Left cardiac atrium (tissue), 4 donors: ENCODE data around the gene PARD3B. TPM values are rescaled to one million over a fixed set of nuclear protein-coding genes. Genes with fewer than 3 reads are reported as not detected.
A peak's percentile ranks its signal among the peaks of the same experiment; 100 is the strongest.

Source experiments
- ATAC-seq, 2 donors: fragments of 200-7000 bp; cut with Tn5 transposase; one replicate each; pipeline ENCODE4 v1.9.1; 2020; ENCODE audit warnings: mild to moderate bottlenecking in 2 of 2, moderate library complexity in 2 of 2
- DNase-seq: peaks from one replicate; pipeline ENCODE4 v3.0.0-alpha.2; 2020
- intact Hi-C, 2 donors: fragments of 100-400 bp; cut with DNase I; formaldehyde crosslinking; loops; one replicate each; pipeline versions ENCODE4 v1.14.1 to v1.15.1; 2022 to 2023
- total RNA-seq, 2 donors: library from RNA; stranded (reverse); fragmentation: NEBNext Ultra II Directional; extraction: Animal tissue kit (Norgen Biotek cat#: 25700); gene quantifications; one replicate each; pipeline ENCODE4 v1.2.1, GENCODE V29; 2021
- donor health status: DM: no; HTN: yes; CAD: no.
- donor health status: DM: no; HTN: yes; CAD: no; lungs with severe emphysema.
- donor health status: DM: yes; HTN: yes; CAD: no.
- donor health status: Dilated cardiomyopathy.

PARD3B gene
- total RNA-seq, 2 donors from 2014 or later = 12.5 to 12.6 TPM

- intact Hi-C loops = no loop called here
- ATAC-seq (no peak), DNase-seq (no peak)
Measured at GRCh38 chr2:204896146-204896545, 350.9 kb downstream of the PARD3B start.

GRCh38 chr2:204897561-204897960 lies 352.3 kb downstream of the PARD3B start:
- DNase-seq = no peak
- intact Hi-C loops = no loop called here
- ATAC-seq = no peak

- ATAC-seq = no peak
- intact Hi-C loops = no loop called here
- DNase-seq = no peak
Measured at GRCh38 chr2:204898928-204899640, 353.8 kb downstream of the PARD3B start.

GRCh38 chr2:204899983-204900382 lies 354.7 kb downstream of the PARD3B start:
- intact Hi-C loops = no loop called here
- DNase-seq (no peak), ATAC-seq (no peak)

- ATAC-seq (no peak), DNase-seq (no peak)
- intact Hi-C loops = no loop called here
Measured at GRCh38 chr2:204900487-204900886, 355.2 kb downstream of the PARD3B start.

- intact Hi-C loops = no loop called here
- ATAC-seq (peak in 1 of 2 donors; percentile 21), DNase-seq (peak; percentile 29)
Measured at GRCh38 chr2:204900910-204901309, 355.6 kb downstream of the PARD3B start.

DNA sequence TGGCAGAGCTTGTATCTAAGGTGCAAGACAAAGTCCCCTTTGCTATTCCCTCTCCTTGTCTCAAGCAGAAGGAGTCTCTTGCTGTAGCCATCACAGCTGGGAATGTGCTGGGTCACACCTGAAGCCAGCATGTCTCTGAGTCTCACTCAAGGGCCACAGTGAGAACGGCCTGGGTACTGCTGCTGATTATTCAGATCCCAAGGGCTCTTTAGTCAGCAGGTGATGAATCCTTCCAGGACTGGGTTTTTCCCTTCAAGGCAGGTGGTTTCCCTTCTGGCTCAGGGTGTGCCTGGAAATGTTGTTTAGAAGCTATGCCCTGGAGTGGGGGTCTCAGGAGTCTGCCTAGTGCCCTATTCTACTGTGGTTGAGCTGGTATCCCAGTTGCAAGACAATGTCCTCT lies 356.3 kb downstream of the PARD3B start:
- intact Hi-C loops = no loop called here
- no peak for ATAC-seq
- DNase-seq = no peak

DNA sequence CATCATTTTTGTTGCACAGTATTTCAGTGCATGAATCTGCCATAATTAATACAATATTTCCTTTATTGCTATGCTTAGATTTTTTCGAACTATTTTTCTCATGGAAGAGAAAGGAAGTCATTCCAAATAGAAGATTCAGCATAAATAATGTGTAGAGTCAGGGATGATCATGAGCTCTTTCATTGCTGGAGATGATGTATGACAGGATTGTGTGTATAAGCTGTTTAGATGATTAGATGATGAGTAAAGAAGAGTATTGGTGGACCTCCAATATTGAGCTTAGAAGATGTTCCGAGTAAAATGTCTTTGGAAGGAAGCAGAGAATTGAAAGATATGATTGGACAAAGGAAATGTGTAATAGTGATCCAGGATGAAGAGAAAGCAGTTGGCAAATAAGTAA lies 364.5 kb downstream of the PARD3B start:
- intact Hi-C loops = no loop called here
- no peak for DNase-seq
- ATAC-seq = no peak

DNA sequence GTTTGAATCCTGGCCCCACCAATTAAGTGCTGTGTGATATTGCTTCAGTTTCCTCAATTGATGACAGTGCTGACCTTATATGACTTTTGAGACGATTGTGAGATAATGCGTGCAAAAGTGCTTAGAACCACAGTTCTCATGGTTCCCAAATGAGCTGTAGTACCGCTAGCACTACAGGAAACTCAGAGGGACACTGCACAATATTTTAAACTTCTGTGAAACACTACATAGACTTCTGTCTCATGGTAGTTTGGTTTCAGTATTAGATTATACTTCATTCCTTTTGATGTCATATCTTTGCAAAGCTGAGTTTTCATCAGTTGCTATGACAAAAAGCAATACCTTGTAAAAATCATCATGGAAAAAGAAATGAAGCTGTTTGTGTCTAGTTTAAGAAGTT lies 368.0 kb downstream of the PARD3B start:
- ATAC-seq (no peak), DNase-seq (no peak)
- intact Hi-C loops = no loop called here

DNA sequence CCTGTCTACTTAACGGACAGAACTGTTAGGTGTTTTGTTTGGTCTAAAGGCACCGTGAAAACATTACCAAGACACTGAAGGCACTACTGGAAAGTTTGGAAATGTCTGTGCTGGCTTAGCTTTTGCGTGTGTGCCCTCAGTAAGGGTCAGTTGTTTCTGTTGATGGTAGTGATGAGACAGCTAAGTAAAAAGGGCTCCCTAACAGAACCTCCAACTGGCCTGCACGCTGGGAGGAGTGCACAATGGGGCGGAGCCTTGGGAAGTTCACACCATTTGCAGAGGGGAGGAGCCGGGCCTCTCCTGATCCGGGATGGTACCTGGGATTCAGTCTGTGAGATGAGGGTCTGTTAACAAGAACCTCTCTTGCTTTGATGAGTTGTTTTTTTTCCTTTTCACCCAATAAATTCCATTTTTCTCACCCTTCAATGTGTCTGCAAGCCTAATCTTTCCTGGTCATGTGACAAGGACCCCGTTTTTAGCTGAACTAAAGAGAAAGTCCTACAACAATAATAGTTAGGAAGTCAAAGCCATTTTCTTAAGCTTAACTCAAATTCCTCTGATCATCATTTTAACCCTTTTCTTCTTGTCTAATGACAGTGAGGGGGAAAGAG lies 368.7 kb downstream of the PARD3B start:
- intact Hi-C loops = no loop called here
- no peak for ATAC-seq
- DNase-seq = no peak

DNA sequence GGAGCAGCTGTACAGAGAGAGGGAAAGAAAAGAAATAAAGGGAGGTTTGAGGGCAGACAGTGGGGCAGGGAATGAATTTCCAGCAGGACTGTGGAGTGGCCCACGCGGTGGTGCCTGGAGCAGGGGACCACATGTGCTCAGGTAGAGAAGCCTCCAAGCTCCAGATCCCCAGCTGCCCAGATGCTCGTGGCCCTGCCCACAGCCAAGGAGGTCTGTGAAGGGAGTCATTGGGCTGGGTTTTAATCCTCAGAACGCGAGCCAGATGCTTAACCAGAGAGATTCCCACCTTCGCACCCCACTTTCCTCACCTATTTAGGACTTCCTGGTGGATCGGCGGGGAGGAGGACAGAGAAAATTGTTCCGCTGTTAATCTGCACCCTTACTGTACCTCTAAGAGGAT lies 369.4 kb downstream of the PARD3B start:
- intact Hi-C loops = no loop called here
- DNase-seq (no peak), ATAC-seq (no peak)

- DNase-seq = no peak
- intact Hi-C loops = no loop called here
- no peak for ATAC-seq
Measured at GRCh38 chr2:204917089-204917701, 371.9 kb downstream of the PARD3B start.

DNA sequence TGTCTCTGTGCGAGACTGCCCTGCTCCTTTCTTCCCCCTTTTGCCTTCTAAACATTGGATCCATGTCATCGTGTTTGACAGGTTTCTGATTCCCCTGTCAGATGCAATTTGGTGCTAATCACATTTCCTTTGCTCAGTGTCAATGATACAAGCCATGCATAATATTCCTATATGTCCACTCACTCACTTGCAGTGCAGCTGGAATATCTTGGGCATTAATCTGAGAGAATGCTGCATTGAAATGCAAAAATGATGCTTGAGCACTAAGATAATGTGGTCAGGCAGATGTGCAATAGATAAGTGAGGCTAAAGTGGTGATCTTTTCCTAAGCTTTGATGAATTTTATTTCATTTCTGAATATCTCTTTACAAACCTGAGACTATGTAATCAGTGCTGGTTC lies 375.5 kb downstream of the PARD3B start:
- DNase-seq (no peak), ATAC-seq (no peak)
- intact Hi-C loops = no loop called here

DNA sequence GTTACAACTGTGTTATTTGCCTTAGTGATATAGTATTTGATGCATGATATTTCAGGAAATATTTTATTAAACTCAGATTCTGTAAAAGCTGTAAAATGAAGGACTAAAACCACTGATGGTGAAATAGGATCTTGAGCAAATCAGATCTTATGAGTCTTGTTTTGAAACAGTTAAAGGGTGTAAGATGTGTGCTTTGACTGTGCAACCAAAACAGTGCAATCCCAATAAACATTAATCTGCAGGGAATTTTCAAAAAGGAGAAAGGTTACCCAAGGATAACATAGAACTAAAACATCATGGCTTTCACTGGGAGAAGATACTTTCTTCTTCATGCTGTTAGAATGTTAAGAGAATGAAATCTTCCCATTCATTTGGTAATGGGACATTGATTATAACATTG lies 378.7 kb downstream of the PARD3B start:
- DNase-seq = no peak
- ATAC-seq = no peak
- intact Hi-C loops = no loop called here

GRCh38 chr2:204931562-204931961 lies 386.3 kb downstream of the PARD3B start:
- intact Hi-C loops = no loop called here
- DNase-seq (no peak), ATAC-seq (no peak)

DNA sequence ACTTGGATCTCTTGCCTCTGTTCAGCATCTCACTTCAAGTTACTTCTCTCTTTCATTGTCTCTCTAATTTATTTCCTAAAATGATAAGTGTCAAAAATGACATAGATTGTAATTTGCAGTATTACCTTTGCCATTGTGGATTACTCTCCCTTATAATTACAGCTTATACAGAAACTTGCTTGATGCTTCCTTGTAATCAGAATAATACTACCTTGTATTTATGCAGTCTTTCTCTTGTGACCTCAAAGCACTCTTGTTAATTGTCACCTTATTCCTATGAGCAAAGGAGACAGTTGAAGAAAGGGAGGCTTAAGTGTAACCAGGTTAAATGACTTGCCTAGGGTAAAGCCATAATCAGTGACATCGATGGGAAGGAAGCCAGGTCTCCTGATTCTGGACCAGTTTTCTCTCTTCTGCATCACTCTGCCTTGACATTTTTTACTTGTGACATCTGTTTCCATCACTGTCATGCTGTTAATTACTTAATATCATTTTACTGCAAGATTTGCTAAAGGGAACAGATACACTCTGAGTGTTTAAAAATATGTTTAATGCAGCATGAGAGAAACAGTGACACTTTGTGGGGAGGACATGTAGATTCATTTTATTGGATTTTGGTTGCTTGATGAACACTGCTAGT lies 388.6 kb downstream of the PARD3B start:
- ATAC-seq (no peak), DNase-seq (no peak)
- intact Hi-C loops = no loop called here

DNA sequence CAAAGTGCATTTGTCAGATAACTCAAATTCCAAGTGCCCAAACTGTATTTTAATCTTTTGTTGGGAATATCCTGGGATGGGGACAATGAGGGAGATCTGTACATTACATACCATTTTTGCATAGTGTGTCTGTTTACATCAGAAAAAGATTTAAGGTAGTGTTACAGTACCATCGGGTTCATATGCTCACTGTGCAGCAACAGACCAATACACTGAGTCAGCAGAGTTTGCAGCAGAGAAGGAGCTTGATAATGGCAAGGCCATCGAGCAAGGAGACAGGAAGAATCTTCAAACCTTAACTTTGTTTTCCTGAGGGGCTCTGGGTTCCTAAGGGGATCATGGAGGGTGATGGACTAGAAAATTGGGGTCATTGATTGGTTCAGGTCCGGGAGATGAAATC lies 399.7 kb downstream of the PARD3B start:
- no peak for DNase-seq
- intact Hi-C loops = no loop called here
- ATAC-seq = no peak

DNA sequence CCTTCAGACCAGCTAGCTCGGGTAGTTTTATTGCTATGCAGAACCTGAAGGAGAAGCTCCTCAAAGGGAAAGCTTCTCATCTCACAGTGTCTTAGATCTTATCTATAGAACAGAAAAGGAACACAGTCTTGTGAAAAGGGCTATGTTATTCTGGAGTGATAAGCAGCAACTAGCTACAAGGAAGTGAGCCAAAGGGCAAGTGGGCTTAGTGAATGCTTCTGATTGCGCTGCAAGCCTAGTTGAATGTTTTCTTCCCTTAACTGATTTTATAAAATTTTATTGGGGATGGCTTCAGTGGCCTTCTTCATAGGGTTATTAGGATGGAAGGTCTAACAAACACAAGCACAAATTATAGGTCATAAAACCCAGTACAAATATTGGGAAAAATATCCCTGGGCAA lies 400.1 kb downstream of the PARD3B start:
- DNase-seq = no peak
- intact Hi-C loops = no loop called here
- no peak for ATAC-seq

GRCh38 chr2:204946892-204947291 lies 401.6 kb downstream of the PARD3B start:
- ATAC-seq (no peak), DNase-seq (no peak)
- intact Hi-C loops = no loop called here

GRCh38 chr2:204947405-204947804 lies 402.1 kb downstream of the PARD3B start:
- intact Hi-C loops = no loop called here
- DNase-seq (no peak), ATAC-seq (no peak)
